Placental pericyte (primary cell): Measurements from ENCODE around the gene PFKM. TPM values are rescaled to one million over a fixed set of nuclear protein-coding genes. Genes with fewer than 3 reads are reported as not detected.

Source experiments
- small RNA-seq: library from RNA; depleted of rRNA; stranded (forward); fragments of <200 nt; gene quantifications from one replicate; pipeline ENCODE3, GENCODE V24; 2012; ENCODE audit warnings: low replicate concordance
- total RNA-seq: library from RNA; depleted of rRNA; stranded (reverse); fragments of >200 nt; gene quantifications from 2 replicates; pipeline ENCODE4 v1.2.3, GENCODE V29; 2012

Gene PFKM
- total RNA-seq = 53.0 and 63.9 TPM in 2 replicates

GRCh38 chr12:48119078-48119833, at the start of gene PFKM:
PFKM (plus strand) TSS chr12:48119364; CDS start chr12:48122775, 3,411 bp downstream.

DNA sequence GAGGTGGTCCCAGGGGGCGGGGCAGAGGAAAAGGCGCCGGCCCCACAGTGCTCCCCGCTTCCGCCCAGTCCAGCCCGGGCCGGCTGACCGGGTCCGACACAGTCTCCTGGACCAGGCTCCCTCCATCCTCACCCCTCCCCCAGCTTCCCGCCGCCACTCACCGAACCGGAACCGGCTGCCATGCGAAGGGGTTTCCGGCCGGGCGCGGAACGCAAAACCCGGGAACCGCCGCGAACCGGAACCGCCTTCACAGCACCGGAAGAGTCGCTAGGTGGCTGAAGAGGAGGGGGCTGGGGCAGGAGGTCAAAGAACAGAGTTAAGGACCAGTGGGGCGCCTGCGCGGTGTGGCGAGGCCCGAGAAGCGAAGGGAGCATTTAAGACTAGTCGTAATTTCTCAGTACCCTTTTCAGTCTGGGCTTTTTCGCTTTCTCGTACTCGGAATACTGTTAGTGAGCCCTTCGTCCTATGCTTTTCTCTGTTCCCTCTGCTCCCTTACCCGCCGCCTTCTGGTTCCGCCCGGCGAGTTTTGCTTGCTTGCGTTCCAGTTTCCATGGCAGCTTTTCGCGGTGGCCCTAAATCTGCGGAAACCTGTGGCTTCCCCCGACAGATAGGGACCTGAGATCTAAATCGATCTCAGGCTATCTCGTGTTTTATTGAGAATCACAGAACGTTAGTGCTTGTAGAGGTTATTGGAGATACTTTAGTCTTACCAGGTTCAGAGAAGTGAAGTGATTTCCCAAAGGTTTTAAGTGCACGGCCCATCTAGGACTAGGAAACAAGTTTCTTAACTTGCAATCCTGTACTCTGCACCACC, 13.1 kb upstream of the PFKM start, which contains the start of gene SENP1:
Gene SENP1, minus strand, starts transcription at position 213 of the 814 bp plus-strand sequence. CDS start 4,607 bp downstream, outside the sequence.

DNA sequence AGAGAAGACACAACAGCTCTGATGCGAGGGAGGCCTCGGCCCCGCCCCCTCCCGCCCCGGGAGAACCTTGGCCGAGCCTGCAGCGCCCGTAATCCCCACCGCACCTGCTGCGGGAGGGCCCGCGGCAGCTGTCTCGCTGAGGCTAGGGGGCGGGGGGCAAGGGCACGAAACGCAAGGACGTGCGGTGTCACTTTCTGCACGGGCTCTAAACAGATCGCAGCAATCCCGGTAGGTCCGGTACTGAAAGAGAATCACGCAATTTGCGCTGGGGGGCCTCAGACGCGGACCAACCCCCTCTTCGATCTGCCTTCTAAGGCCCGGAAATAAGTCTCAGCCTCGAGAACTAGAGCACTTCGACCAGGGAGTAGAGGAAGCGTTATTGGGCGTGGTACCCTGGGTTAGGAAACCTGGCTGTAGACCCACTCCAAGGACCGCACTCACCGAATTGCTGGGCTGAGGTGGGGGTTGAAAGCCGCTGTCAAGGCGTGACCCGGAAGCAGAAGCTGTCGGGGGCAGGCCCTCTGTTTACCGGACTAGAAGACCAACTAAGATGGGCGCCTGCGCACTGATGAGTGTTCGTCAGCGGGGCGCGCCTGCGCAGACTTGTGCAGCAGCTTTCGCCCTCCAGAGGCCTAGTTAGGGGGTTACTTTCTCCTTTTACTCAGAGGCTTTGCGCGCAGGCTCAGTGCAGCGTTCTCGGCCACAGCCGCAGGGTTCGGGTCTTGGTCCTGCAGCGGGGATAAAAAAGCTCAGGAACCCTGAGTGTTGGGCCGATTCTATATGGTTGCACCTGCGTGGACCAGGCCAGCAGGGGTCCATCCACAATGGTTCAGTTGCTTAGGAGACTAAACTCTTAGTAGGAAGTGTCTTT, 38.1 kb downstream of the PFKM start, which contains the start of gene ASB8:
Gene ASB8, minus strand, starts transcription at position 498 of the 871 bp plus-strand sequence. CDS start 4,019 bp downstream, outside the sequence.

GRCh38 chr12:48183091-48183875, 64.1 kb downstream of the PFKM start, which contains the start of gene CCDC184:
CCDC184 (plus strand) TSS chr12:48183644; CDS start chr12:48184123, 479 bp downstream.

Small RNAs within 50 kb of the gene (small RNA-seq; reads per million reads assigned to genes)
- gene MIR6505 (1.3 reads per million, percentile 54 among the genes with 10 or more reads in this experiment), gene RNU6-1203P (not detected)

Other genes with a start within 250 kb of the PFKM start
- gene VDR, start 214.4 kb upstream of the PFKM start, total RNA-seq = 23.9 and 57.3 TPM in 2 replicates
- 62.2 and 107 TPM in 2 replicates for gene TMEM106C, start 155.8 kb upstream of the PFKM start, total RNA-seq
- 0.14 TPM in 1 of 2 replicates, not detected in the other for gene COL2A1, start 114.9 kb upstream of the PFKM start, total RNA-seq
- gene SENP1, start 13.3 kb upstream of the PFKM start, total RNA-seq = 18.8 and 31.5 TPM in 2 replicates
- 21.2 and 24.2 TPM in 2 replicates for gene ASB8, start 38.2 kb downstream of the PFKM start, total RNA-seq
- 0.29 and 1.1 TPM in 2 replicates for gene CCDC184, start 64.3 kb downstream of the PFKM start, total RNA-seq
- gene OR10AD1, start 83.9 kb downstream of the PFKM start, total RNA-seq = not detected in 2 replicates
- gene ZNF641, start 231.6 kb downstream of the PFKM start, total RNA-seq = 8.7 and 16.6 TPM in 2 replicates